Measurements from ENCODE around the gene PITPNC1.

The PITPNC1 gene

DNA sequence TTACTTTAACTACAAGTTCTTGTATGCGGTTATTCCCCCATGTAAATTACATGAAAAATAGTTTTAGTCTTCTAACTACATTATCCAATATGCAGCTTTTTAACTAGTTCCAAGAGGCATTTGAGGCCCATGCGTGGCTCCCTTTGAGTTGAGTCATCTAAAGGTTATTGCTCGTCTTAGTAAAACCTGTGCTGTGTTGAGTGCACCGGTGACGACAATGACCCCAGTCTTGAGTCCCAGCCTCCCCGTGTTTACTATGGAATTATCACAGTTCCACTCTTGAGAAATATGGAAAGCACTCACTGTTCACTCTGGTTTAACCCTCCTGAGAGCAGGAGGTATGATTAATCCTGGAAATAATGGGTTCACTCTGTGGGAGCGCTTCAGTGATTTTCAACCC lies 119.2 kb downstream of the PITPNC1 start:
- TF ChIP-seq JUND (IDR thresholded peaks at IDR 0.05; ENCODE audit: low read depth), result no peak
- in situ Hi-C loops (cut with HindIII; ENCODE audit: low pct_unique_long_range_greater_than_20kb, low sequenced_read_pairs), result no loop called here
- DNase-seq (ENCODE audit: low read depth in 1 of 2, low spot score in 1 of 2), result no peak

GRCh38 chr17:67499685-67500084 lies 122.6 kb downstream of the PITPNC1 start:
- no peak for TF ChIP-seq JUND (IDR thresholded peaks at IDR 0.05; ENCODE audit: low read depth)
- no peak for DNase-seq (ENCODE audit: low read depth in 1 of 2, low spot score in 1 of 2)
- in situ Hi-C loops (cut with HindIII; ENCODE audit: low pct_unique_long_range_greater_than_20kb, low sequenced_read_pairs), result no loop called here

GRCh38 chr17:67500261-67500660 lies 123.2 kb downstream of the PITPNC1 start:
- DNase-seq (ENCODE audit: low read depth in 1 of 2, low spot score in 1 of 2), result no peak
- TF ChIP-seq JUND (IDR thresholded peaks at IDR 0.05; ENCODE audit: low read depth), result no peak
- in situ Hi-C loops (cut with HindIII; ENCODE audit: low pct_unique_long_range_greater_than_20kb, low sequenced_read_pairs), result no loop called here

DNA sequence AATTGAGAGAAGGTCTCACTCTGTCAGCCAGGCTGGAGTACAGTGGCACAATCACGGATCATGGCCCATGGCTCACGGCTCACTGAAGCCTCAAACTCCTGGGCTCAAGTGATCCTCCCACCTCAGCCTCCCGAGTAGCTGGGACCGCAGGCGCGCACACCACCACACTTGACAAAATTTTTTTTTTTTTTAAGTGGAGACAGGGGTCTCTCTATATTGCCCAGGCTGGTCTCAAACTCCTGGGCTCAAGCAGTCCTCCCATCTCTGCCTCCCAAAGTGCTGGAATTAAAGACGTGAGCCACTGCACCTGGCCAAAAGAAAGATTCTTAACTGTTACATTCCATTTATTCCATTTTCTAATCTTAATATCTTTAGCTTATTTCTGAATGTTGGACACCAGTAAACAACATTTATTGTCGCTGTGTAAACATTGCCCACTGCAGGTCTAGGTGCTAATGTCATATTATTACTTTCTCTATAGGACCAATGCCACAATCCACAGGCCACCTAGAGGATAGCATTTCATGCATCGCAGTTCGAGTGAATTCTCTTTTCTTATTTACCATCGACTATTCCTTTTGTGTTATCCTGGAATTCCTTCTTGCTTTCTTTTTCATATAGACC lies 123.7 kb downstream of the PITPNC1 start:
- no peak for DNase-seq (ENCODE audit: low read depth in 1 of 2, low spot score in 1 of 2)
- no peak for TF ChIP-seq JUND (IDR thresholded peaks at IDR 0.05; ENCODE audit: low read depth)
- in situ Hi-C loops (cut with HindIII; ENCODE audit: low pct_unique_long_range_greater_than_20kb, low sequenced_read_pairs), result no loop called here

- in situ Hi-C loops (cut with HindIII; ENCODE audit: low pct_unique_long_range_greater_than_20kb, low sequenced_read_pairs), result no loop called here
- TF ChIP-seq JUND (IDR thresholded peaks at IDR 0.05; ENCODE audit: low read depth), result no peak
- no peak for DNase-seq (ENCODE audit: low read depth in 1 of 2, low spot score in 1 of 2)
Measured at GRCh38 chr17:67502151-67502550, 125.1 kb downstream of the PITPNC1 start.

GRCh38 chr17:67503184-67503583 lies 126.1 kb downstream of the PITPNC1 start:
- in situ Hi-C loops (cut with HindIII; ENCODE audit: low pct_unique_long_range_greater_than_20kb, low sequenced_read_pairs), result no loop called here
- no peak for DNase-seq (ENCODE audit: low read depth in 1 of 2, low spot score in 1 of 2)

DNA sequence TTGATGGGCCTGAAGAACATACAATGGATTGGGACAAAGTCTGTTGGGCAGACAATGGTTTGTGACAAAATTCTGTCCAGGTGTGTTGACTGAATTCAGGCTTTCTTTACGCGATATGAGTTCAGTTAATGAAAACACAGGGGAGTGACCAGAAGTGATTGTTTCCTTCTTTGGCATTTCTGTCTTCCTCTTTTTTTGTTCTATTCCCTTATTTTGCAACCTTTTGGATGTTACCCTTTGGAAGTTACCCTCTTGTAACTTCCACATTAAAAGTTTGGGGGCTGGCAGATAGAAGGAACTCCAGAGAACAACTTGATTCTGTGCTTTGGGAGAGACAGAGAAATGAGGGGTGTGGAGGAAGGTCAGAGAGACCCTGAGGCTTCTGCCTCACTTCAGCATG lies 126.7 kb downstream of the PITPNC1 start:
- in situ Hi-C loops (cut with HindIII; ENCODE audit: low pct_unique_long_range_greater_than_20kb, low sequenced_read_pairs), result no loop called here
- DNase-seq (ENCODE audit: low read depth in 1 of 2, low spot score in 1 of 2), result no peak
- TF ChIP-seq JUND (IDR thresholded peaks at IDR 0.05; ENCODE audit: low read depth), result no peak

More at GRCh38 chr17:67503184-67503583, 126.1 kb downstream of the PITPNC1 start:
- no peak for TF ChIP-seq JUND (IDR thresholded peaks at IDR 0.05; ENCODE audit: low read depth)

- DNase-seq (ENCODE audit: low read depth in 1 of 2, low spot score in 1 of 2), result no peak
- no peak for TF ChIP-seq JUND (IDR thresholded peaks at IDR 0.05; ENCODE audit: low read depth)
- in situ Hi-C loops (cut with HindIII; ENCODE audit: low pct_unique_long_range_greater_than_20kb, low sequenced_read_pairs), result no loop called here
Measured at GRCh38 chr17:67504182-67504581, 127.1 kb downstream of the PITPNC1 start.

DNA sequence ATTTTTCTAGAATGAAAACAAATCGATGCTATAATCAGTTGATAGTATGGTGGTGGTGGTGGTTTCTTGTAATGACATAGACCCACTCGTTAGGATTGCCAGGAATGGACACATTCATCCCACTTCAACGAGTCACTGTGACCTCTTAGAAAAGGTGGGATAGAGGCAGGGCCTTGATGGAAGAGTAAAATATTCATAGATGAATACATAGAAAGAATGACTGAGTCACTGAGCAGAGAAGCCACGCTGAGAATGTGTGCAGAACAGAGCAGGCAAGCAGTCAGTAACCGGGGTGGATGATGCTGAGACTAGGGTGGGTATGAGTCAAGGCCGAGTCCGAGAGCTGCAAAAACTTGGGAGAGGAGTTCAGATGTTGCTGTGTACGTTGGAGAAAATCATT lies 129.9 kb downstream of the PITPNC1 start:
- in situ Hi-C loops (cut with HindIII; ENCODE audit: low pct_unique_long_range_greater_than_20kb, low sequenced_read_pairs), result no loop called here
- TF ChIP-seq JUND (IDR thresholded peaks at IDR 0.05; ENCODE audit: low read depth), result no peak
- no peak for DNase-seq (ENCODE audit: low read depth in 1 of 2, low spot score in 1 of 2)

- TF ChIP-seq JUND (IDR thresholded peaks at IDR 0.05; ENCODE audit: low read depth), result no peak
- peak in 1 of 2 experiments; percentile 30 for DNase-seq (ENCODE audit: low read depth in 1 of 2, low spot score in 1 of 2)
Measured at GRCh38 chr17:67509390-67510287, 132.6 kb downstream of the PITPNC1 start.

DNA sequence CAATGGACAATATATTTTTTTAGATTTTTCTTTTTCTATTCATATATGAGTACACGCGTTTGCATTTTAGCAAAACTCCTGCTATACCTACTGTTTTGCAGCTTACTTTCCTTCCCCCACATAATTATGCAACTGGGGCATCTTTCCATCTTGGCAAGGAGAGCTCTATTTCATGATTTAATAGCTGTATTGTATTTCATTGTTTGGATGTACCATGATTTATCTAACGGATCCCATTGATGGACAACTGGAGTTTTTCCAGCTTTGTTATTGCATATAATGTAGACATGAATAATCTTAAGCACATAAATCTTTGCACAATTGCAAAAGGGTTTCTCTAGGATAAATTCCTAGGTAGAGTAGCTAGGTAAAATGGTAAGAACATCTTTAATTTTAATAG lies 133.9 kb downstream of the PITPNC1 start:
- no peak for TF ChIP-seq JUND (IDR thresholded peaks at IDR 0.05; ENCODE audit: low read depth)
- in situ Hi-C loops (cut with HindIII; ENCODE audit: low pct_unique_long_range_greater_than_20kb, low sequenced_read_pairs), result no loop called here
- no peak for DNase-seq (ENCODE audit: low read depth in 1 of 2, low spot score in 1 of 2)

More at GRCh38 chr17:67509390-67510287, 132.6 kb downstream of the PITPNC1 start:
- in situ Hi-C loops (cut with HindIII; ENCODE audit: low pct_unique_long_range_greater_than_20kb, low sequenced_read_pairs), result no loop called here

- no peak for DNase-seq (ENCODE audit: low read depth in 1 of 2, low spot score in 1 of 2)
- TF ChIP-seq JUND (IDR thresholded peaks at IDR 0.05; ENCODE audit: low read depth), result no peak
- in situ Hi-C loops (cut with HindIII; ENCODE audit: low pct_unique_long_range_greater_than_20kb, low sequenced_read_pairs), result no loop called here
Measured at GRCh38 chr17:67511804-67512203, 134.7 kb downstream of the PITPNC1 start.

DNA sequence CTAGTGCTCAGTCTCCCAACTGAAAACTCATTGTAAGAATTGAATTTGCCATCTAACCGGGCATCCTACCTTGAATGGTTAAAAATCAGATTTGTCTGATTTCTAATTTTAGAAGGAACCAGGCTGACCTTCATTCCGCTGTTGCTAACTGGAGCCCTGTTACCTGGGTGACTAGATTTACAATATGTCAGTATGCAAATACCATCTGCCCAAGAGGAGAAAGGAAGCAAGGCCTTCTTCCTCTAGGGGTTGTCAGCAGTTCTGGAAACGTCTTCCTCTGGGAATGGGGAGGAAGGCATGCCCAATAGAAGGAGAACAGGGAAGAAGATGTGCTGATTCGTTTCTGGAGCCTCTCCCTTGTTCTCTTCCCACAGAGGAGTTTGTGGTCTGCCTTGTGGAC lies 137.9 kb downstream of the PITPNC1 start:
- in situ Hi-C loops (cut with HindIII; ENCODE audit: low pct_unique_long_range_greater_than_20kb, low sequenced_read_pairs), result no loop called here
- peak in 1 of 2 experiments; percentile 46 for DNase-seq (ENCODE audit: low read depth in 1 of 2, low spot score in 1 of 2)
- TF ChIP-seq JUND (IDR thresholded peaks at IDR 0.05; ENCODE audit: low read depth), result no peak

Data from T47D (cell line).